Measurements from ENCODE around the gene TNS3.

DNA sequence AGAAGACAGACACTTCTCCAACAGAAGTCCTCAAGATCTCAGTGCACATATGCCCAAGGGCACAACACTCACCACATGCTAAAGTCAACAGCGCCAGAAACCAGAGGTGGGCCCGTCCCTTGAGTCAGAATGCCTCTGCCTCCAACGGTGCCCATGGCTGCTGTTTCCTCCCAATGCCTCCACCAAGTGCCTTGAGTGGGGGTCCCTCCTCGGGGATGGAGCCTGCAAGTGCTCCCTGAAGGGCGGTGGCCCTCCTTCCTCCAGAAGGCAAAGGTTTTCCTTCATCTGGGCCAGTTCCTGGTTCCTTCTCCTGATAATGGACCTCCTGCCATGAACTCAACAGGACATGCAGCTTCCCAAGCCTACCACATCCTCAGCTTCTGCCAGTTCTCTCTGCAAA lies 58.5 kb downstream of the TNS3 start:
- TF ChIP-seq, protein P1, sequence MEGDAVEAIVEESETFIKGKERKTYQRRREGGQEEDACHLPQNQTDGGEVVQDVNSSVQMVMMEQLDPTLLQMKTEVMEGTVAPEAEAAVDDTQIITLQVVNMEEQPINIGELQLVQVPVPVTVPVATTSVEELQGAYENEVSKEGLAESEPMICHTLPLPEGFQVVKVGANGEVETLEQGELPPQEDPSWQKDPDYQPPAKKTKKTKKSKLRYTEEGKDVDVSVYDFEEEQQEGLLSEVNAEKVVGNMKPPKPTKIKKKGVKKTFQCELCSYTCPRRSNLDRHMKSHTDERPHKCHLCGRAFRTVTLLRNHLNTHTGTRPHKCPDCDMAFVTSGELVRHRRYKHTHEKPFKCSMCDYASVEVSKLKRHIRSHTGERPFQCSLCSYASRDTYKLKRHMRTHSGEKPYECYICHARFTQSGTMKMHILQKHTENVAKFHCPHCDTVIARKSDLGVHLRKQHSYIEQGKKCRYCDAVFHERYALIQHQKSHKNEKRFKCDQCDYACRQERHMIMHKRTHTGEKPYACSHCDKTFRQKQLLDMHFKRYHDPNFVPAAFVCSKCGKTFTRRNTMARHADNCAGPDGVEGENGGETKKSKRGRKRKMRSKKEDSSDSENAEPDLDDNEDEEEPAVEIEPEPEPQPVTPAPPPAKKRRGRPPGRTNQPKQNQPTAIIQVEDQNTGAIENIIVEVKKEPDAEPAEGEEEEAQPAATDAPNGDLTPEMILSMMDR (IDR thresholded peaks at IDR 0.05), result no peak
- TF ChIP-seq TCF7L2 (IDR thresholded peaks at IDR 0.05; ENCODE audit: low read depth, low read length) (no peak), POLR2AphosphoS5 (IDR thresholded peaks at IDR 0.05; ENCODE audit: low read depth, low read length) (no peak)
- TF ChIP-seq, protein P2, sequence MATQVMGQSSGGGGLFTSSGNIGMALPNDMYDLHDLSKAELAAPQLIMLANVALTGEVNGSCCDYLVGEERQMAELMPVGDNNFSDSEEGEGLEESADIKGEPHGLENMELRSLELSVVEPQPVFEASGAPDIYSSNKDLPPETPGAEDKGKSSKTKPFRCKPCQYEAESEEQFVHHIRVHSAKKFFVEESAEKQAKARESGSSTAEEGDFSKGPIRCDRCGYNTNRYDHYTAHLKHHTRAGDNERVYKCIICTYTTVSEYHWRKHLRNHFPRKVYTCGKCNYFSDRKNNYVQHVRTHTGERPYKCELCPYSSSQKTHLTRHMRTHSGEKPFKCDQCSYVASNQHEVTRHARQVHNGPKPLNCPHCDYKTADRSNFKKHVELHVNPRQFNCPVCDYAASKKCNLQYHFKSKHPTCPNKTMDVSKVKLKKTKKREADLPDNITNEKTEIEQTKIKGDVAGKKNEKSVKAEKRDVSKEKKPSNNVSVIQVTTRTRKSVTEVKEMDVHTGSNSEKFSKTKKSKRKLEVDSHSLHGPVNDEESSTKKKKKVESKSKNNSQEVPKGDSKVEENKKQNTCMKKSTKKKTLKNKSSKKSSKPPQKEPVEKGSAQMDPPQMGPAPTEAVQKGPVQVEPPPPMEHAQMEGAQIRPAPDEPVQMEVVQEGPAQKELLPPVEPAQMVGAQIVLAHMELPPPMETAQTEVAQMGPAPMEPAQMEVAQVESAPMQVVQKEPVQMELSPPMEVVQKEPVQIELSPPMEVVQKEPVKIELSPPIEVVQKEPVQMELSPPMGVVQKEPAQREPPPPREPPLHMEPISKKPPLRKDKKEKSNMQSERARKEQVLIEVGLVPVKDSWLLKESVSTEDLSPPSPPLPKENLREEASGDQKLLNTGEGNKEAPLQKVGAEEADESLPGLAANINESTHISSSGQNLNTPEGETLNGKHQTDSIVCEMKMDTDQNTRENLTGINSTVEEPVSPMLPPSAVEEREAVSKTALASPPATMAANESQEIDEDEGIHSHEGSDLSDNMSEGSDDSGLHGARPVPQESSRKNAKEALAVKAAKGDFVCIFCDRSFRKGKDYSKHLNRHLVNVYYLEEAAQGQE (IDR thresholded peaks at IDR 0.05; ENCODE audit: insufficient read depth in 1 of 2, low read depth in 2 of 2, low read length in 1 of 2), result no peak
